Astrocyte (in vitro differentiated cells and primary cell): ENCODE data around the gene NAV3.

Experiments used
- EZH2 ChIP-seq: IDR thresholded peaks from 2 replicates; pipeline ENCODE4 v1.6.1; 2012; ENCODE audit warnings: mild to moderate bottlenecking, low read length, inconsistent platforms; ENCODE audit not compliant: insufficient read depth
- TF ChIP-seq, protein P1 (sequence below): IDR thresholded peaks from 2 replicates; pipeline ENCODE4 v1.5.1; 2011; ENCODE audit warnings: low read depth, mild to moderate bottlenecking, inconsistent platforms, low read length, moderate library complexity; ENCODE audit not compliant: insufficient read depth

DNA sequence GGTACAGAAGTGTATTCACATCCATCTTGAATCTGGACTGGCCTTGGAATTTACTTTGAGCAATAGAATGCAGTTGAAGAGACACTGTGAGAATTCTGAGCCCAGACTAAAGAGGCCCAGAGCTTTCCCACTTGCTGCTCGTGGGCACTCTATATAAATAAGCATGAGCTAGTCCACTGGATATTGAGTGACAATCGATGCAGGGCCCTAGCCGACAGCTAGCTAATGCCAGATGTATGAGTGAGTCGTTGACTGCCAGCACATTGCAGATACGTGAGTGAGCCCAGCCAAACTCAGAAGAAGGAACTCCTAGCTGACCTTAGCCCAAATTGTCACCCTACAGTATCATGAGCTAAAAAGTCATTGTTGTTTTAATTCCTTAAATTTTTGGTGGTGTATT lies 24.9 kb downstream of the NAV3 start:
- TF ChIP-seq, protein P1, sequence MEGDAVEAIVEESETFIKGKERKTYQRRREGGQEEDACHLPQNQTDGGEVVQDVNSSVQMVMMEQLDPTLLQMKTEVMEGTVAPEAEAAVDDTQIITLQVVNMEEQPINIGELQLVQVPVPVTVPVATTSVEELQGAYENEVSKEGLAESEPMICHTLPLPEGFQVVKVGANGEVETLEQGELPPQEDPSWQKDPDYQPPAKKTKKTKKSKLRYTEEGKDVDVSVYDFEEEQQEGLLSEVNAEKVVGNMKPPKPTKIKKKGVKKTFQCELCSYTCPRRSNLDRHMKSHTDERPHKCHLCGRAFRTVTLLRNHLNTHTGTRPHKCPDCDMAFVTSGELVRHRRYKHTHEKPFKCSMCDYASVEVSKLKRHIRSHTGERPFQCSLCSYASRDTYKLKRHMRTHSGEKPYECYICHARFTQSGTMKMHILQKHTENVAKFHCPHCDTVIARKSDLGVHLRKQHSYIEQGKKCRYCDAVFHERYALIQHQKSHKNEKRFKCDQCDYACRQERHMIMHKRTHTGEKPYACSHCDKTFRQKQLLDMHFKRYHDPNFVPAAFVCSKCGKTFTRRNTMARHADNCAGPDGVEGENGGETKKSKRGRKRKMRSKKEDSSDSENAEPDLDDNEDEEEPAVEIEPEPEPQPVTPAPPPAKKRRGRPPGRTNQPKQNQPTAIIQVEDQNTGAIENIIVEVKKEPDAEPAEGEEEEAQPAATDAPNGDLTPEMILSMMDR, result no peak
- TF ChIP-seq EZH2, result no peak
